Calu3 (cell line): ENCODE results near the gene APC2. TPM values are rescaled to one million over a fixed set of nuclear protein-coding genes. Genes with fewer than 3 reads are reported as not detected.
A peak's percentile ranks its signal among the peaks of the same experiment; 100 is the strongest.

Source experiments
- BruUV-seq: library from RNA; stranded (reverse); fragments of 400-500 nt; replicated peaks from 2 replicates; lab custom pipeline; 2021; lab: Mats Ljungman, UMichigan
- CTCF ChIA-PET: fragments of 300-600 bp; sonication (Branson Sonifier 250); formaldehyde crosslinking; loops from one replicate; lab custom pipeline; 2022; ENCODE audit warnings: antibody characterized with exemption; lab: Charles Lee
- DNase-seq: peaks from one replicate; pipeline ENCODE4 v3.0.0; 2022
- H3K27ac Mint-ChIP-seq: one replicate; pipeline ENCODE4 v1.8.0; 2022; ENCODE audit warnings: mixed read lengths; ENCODE audit not compliant: unreplicated experiment
- H3K27me3 Mint-ChIP-seq: one replicate; pipeline ENCODE4 v1.8.0; 2022; ENCODE audit warnings: mixed read lengths; ENCODE audit not compliant: unreplicated experiment
- H3K36me3 Mint-ChIP-seq: one replicate; pipeline ENCODE4 v1.8.0; 2022; ENCODE audit warnings: mild to moderate bottlenecking, moderate library complexity, mixed read lengths; ENCODE audit not compliant: insufficient read depth, unreplicated experiment
- H3K4me1 Mint-ChIP-seq: one replicate; pipeline ENCODE4 v1.8.0; 2022; ENCODE audit warnings: mild to moderate bottlenecking, low read depth, mixed read lengths; ENCODE audit not compliant: unreplicated experiment
- H3K4me3 Mint-ChIP-seq: one replicate; pipeline ENCODE4 v1.8.0; 2022; ENCODE audit warnings: mild to moderate bottlenecking, low read depth, moderate library complexity, mixed read lengths; ENCODE audit not compliant: unreplicated experiment
- H3K9me3 Mint-ChIP-seq: one replicate; pipeline ENCODE4 v1.8.0; 2022; ENCODE audit warnings: low read depth, mixed read lengths; ENCODE audit not compliant: unreplicated experiment
- CTCF ChIP-seq: fragments of 200-600 bp; IDR thresholded peaks from one replicate; pipeline ENCODE4 v1.8.0; 2022; ENCODE audit warnings: antibody characterized with exemption; ENCODE audit not compliant: unreplicated experiment
- intact Hi-C: fragments of 100-400 bp; cut with micrococcal nuclease; formaldehyde crosslinking; loops from one replicate; pipeline ENCODE4 v1.10.0; 2022; ENCODE audit not compliant: unreplicated experiment
- total RNA-seq: library from RNA; stranded (reverse); gene quantifications from 2 replicates; pipeline ENCODE4 v1.2.3, GENCODE V29; 2022

The APC2 gene
- total RNA-seq, 1 experiment from 2014 or later, result 0.12 TPM

GRCh38 chr19:1511318-1512317, 61.7 kb downstream of the APC2 start:
- H3K27ac Mint-ChIP-seq, result no peak overlapping the region
- H3K36me3 Mint-ChIP-seq, result peaks cover 14% of the 10 kb centered on the region
- no peaks in the 10 kb centered on the region for H3K9me3 Mint-ChIP-seq
- no TSS peak for BruUV-seq
- DNase-seq, result no peak
- intact Hi-C loops, result no loop called here
- CTCF ChIA-PET, result no interaction called here
- TF ChIP-seq CTCF, result no peak
- no peaks in the 10 kb centered on the region for H3K4me1 Mint-ChIP-seq
- H3K27me3 Mint-ChIP-seq, result peaks cover 7% of the 10 kb centered on the region
- H3K4me3 Mint-ChIP-seq, result peak overlapping the region; percentile 49

DNA sequence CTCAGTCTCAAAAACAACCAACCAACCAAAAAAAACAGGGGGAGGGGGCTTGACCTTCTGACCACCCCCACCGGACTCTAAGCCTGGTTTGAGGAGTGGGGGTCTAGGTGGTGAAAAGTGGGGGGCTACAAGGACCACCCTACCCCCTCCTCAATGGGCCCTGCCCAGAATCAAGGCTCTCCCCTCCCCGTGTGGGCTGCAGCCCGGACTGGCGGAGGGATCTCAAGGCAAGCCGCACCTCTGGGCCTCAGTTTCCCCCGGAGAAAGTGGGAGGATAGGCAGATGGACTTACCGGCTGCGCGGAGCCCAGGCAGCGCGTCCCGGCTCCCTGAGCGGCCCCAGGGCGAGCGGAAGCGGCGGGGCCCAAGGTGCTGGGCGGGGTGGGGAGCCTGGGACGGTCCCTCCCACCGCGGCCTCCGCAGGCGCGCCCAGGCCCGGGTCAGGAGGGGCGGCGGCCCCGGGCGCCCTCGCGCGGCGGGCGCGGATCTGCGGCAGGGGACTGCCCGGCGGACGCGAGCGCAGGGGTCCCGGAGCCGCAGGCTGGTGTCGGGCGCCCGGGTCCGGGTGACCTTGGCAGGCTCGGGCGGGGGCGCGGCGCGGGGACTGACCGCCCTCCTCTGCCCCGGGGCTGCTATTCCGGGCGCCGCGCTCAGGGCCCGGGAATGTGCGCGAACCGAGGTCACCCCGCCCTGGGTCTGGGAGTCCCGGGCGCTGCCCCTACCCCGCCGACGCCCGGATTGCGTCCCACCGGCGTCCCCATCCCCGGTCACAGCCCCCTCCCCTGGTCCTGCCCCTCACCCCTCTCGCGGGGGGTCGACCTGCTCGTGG, 63.0 kb downstream of the APC2 start, which contains the start of gene ADAMTSL5:
TSS of gene ADAMTSL5 (minus strand) at position 349 of the 828 bp plus-strand sequence. CDS start 2,076 bp downstream, outside the sequence.
- H3K36me3 Mint-ChIP-seq, result peaks cover 9% of the 10 kb centered on the region
- CTCF ChIA-PET, result interaction anchor here (0.9 kb wide), 1 partner anchor 20 kb away, joined by 3 read pairs; no protein-coding TSS in a partner anchor
- intact Hi-C loops, result no loop called here
- no peak within 1 kb of the TSS for H3K27ac Mint-ChIP-seq
- DNase-seq, result peak; percentile 71
- no TSS peak for BruUV-seq
- no peaks in the 10 kb centered on the region for H3K9me3 Mint-ChIP-seq
- peak within 1 kb of the TSS; percentile 49 for H3K4me3 Mint-ChIP-seq
- H3K27me3 Mint-ChIP-seq, result peaks cover 7% of the 10 kb centered on the region
- H3K4me1 Mint-ChIP-seq, result no peaks in the 10 kb centered on the region
- no peak for TF ChIP-seq CTCF

DNA sequence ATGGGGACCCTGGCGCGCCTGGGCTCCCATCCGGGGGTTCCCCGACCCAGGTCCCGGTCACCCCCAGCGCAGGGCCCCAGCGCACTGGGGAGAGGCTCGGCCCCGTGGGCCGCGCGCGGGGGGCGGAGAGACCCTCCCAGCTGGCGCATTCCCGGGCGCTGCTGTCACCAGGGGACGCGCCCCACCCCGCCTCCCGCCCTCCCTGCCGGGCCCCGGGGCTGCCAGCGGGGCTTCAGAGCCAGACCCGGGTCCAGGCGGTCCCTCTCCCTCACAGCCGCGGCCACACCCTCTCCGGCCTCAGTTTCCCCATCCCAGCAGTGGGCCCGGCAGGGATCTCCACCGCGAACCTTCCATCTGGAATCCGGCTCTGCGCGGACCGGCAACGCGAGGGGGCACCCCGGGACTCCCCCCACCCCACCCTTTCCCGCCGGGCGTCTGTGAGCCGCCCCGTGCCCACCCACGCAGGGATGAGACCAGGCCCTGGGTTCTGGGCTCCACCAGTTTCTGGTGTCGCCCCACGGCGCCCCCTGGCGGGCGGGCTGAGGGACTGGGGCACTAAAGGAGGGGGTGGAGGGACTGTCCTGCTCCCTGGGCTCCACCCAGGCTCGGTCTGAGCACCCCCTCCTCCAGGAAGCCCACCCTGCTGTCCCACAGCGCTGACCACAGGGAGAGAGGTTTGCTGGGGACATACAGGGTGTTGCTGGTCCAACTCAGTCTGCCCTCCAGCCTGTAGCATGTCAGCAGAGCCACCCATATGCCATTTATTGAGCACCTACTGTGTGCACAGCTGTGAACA, 63.8 kb downstream of the APC2 start:
- intact Hi-C loops, result no loop called here
- CTCF ChIA-PET, result interaction anchor here (0.9 kb wide), 1 partner anchor 20 kb away, joined by 3 read pairs; no protein-coding TSS in a partner anchor
- peak overlapping the region; percentile 37 for H3K4me3 Mint-ChIP-seq

More for the DNA sequence above, 63.8 kb downstream of the APC2 start:
- Mint-ChIP-seq H3K27ac (no peak overlapping the region), H3K9me3 (no peaks in the 10 kb centered on the region), H3K27me3 (peaks cover 7% of the 10 kb centered on the region), H3K4me1 (no peaks in the 10 kb centered on the region), H3K36me3 (peaks cover 8% of the 10 kb centered on the region)
- peak; percentile 72 for DNase-seq
- BruUV-seq, result no TSS peak
- peak; percentile 58 for TF ChIP-seq CTCF
